Breast epithelium (tissue), 3 donors: Measurements from ENCODE around the gene ABCG2.

ENCODE experiments used
- POLR2A ChIP-seq: fragments of 450-650 bp; IDR thresholded peaks from one replicate; pipeline ENCODE4 v1.6.1; 2016; ENCODE audit warnings: antibody characterized with exemption, mild to moderate bottlenecking, moderate library complexity
- POLR2AphosphoS5 ChIP-seq, 3 donors: sonication (generic); formaldehyde crosslinking; IDR thresholded peaks; one replicate each; pipeline ENCODE4 v1.6.1; 2017; ENCODE audit warnings: antibody characterized with exemption in 3 of 3
- TF ChIP-seq, protein P1 (sequence below), 3 donors: fragments of 450-650 bp; IDR thresholded peaks; one replicate each; pipeline ENCODE4 v1.5.1; 2016 to 2017; ENCODE audit warnings: antibody characterized with exemption in 3 of 3, mild to moderate bottlenecking in 3 of 3, moderate library complexity in 3 of 3

DNA sequence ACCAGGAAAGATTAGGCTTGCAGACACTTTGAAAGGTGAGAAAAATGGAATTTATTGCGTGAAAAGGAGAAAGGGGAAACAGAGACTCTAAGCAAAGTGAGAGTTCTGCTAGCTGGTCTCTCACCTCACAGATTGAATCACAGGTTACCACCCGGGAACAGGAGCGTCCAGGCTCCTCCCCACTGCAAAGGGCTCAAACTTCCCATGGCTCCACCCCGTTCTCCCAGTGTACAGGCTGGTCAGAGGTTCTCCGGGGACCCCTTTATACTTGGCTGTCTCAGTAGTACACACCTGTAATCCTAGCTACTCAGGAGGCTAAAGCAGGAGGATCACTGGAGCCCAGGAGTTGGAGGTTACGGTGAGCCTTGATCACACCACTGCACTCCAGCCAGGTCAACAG is 44.0 kb upstream of the ABCG2 start:
- TF ChIP-seq POLR2AphosphoS5 (IDR thresholded peaks at IDR 0.05) (no peak), POLR2A (no peak)
- TF ChIP-seq, protein P1, sequence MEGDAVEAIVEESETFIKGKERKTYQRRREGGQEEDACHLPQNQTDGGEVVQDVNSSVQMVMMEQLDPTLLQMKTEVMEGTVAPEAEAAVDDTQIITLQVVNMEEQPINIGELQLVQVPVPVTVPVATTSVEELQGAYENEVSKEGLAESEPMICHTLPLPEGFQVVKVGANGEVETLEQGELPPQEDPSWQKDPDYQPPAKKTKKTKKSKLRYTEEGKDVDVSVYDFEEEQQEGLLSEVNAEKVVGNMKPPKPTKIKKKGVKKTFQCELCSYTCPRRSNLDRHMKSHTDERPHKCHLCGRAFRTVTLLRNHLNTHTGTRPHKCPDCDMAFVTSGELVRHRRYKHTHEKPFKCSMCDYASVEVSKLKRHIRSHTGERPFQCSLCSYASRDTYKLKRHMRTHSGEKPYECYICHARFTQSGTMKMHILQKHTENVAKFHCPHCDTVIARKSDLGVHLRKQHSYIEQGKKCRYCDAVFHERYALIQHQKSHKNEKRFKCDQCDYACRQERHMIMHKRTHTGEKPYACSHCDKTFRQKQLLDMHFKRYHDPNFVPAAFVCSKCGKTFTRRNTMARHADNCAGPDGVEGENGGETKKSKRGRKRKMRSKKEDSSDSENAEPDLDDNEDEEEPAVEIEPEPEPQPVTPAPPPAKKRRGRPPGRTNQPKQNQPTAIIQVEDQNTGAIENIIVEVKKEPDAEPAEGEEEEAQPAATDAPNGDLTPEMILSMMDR (IDR thresholded peaks at IDR 0.05), result no peak
